ENCODE results near the gene PARP1.

PARP1 gene

DNA sequence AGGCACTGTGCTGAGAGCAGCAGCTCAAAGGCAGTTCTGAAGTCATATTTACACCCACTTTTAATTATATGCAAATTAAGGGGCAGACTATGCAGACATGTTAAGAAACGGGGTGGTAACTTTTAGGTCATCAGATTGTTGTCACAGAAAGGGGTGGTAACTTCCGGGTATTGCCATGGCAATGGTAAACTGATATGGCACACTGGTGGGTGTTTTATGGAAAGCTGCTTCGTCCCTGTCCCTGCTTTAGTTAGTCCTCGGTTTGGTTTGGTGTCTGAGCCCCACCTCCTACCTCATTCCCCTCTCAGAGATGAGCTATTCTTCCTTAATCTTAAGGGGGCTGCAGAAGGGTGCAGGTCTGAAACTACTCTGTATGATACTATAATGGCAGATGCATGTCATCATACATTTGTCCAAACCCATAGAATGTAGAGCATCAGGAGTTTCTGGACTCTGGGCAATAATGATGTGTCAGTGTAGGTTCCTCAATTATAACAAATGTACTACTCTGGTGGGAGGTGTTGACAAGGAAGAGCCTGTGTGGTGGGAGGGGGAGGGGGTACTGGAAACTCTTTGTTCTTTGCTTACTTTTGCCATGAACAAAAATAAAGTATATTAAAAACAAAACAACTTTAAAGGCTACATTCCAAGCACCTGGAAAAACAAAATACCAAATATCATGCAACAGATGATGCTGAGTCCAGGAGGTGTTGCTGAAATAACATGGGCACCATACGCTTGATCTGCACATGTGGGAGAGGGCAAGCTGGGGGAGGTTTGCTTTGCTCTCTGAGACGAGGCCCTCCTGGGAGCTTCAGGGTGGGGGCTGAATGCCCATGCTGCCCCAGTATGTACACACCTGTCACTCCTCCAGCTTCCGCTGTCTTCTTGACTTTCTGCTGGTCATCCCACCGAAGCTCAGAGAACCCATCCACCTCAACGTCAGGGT lies 6.3 kb downstream of the PARP1 start:
- Histone ChIP-seq H3K27ac (no peak overlapping the region), H3K9me3 (no peaks in the 10 kb centered on the region), H3K36me3 (peaks cover 25% of the 10 kb centered on the region), H3K4me1 (ENCODE audit: control insufficient read depth in 1 of 2, insufficient read depth in 1 of 2, low read depth in 1 of 2, low read length in 1 of 2) (peaks cover 6 to 14% of the 10 kb centered on the region in 2 experiments), H3K27me3 (no peaks in the 10 kb centered on the region), H3K4me3 (ENCODE audit: low read depth in 1 of 2, low read length in 1 of 2) (no peak overlapping the region)
- TF ChIP-seq CTCF (IDR thresholded peaks at IDR 0.05): no peak

- peaks cover 25% of the 10 kb centered on the region for H3K36me3 ChIP-seq
These were observed 7.2 kb downstream of the PARP1 start for GRCh38 chr1:226400519-226401354.

GRCh38 chr1:226397955-226398636 lies 9.8 kb downstream of the PARP1 start:
- no peak for TF ChIP-seq CTCF (IDR thresholded peaks at IDR 0.05)
- peaks cover 25% of the 10 kb centered on the region for H3K36me3 ChIP-seq

More at GRCh38 chr1:226400519-226401354, 7.2 kb downstream of the PARP1 start:
- Histone ChIP-seq H3K27me3 (no peaks in the 10 kb centered on the region), H3K4me1 (ENCODE audit: control insufficient read depth in 1 of 2, insufficient read depth in 1 of 2, low read depth in 1 of 2, low read length in 1 of 2) (peaks cover 0 to 5% of the 10 kb centered on the region in 2 experiments), H3K4me3 (ENCODE audit: low read depth in 1 of 2, low read length in 1 of 2) (no peak overlapping the region), H3K27ac (no peak overlapping the region), H3K9me3 (no peaks in the 10 kb centered on the region)
- no peak for TF ChIP-seq CTCF (IDR thresholded peaks at IDR 0.05)

DNA sequence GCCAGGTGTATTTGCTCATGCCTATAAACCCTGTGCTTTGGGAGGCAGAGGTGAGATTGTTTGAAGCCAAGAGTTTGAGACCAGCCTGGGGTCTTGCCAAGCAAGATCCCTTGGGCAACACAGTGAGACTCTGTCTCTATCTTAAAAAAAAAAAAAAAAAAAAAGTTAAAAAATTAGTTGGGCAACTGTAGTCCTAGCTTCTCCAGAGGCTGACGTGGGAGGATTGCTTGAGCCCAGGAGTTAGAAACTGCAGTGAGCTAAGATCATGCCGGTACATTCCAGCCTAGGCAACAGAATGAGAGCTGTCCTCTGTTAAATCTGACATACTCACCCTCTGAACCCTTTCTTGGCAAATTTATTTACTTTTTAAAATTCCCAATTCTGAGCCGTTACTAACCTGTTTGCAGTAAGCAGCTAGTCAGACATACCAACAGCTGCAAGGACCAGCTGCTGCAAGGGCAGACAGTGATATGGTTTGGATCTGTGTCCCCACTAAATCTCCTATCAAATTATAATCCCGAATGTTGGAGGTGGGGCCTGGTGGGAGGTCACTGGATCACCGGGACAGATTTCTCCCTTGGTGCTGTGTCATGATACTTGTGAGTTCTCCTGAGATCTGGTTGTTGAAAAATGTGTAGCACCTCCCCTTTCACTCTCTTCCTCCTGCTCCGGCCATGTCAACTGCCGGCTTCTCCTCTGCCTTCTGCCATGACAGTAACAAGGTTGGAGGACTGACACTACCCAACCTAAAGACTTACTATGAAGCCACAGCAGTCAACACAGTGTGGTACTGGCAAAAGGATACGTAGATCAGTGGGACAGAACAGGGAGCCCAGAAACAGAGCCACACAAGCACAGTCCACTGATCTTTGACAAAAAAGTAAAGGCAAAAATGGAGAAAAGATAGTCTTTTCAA lies 10.6 kb downstream of the PARP1 start:
- peaks cover 27% of the 10 kb centered on the region for H3K36me3 ChIP-seq
- H3K27ac ChIP-seq: no peak overlapping the region
- no peaks in the 10 kb centered on the region for H3K27me3 ChIP-seq
- H3K4me1 ChIP-seq (ENCODE audit: control insufficient read depth in 1 of 2, insufficient read depth in 1 of 2, low read depth in 1 of 2, low read length in 1 of 2): no peaks in the 10 kb centered on the region
- no peak overlapping the region for H3K4me3 ChIP-seq (ENCODE audit: low read depth in 1 of 2, low read length in 1 of 2)
- no peak for TF ChIP-seq CTCF (IDR thresholded peaks at IDR 0.05)
- H3K9me3 ChIP-seq: no peaks in the 10 kb centered on the region

More at GRCh38 chr1:226397955-226398636, 9.8 kb downstream of the PARP1 start:
- Histone ChIP-seq H3K9me3 (no peaks in the 10 kb centered on the region), H3K4me3 (ENCODE audit: low read depth in 1 of 2, low read length in 1 of 2) (no peak overlapping the region), H3K27ac (no peak overlapping the region), H3K27me3 (no peaks in the 10 kb centered on the region), H3K4me1 (ENCODE audit: control insufficient read depth in 1 of 2, insufficient read depth in 1 of 2, low read depth in 1 of 2, low read length in 1 of 2) (no peaks in the 10 kb centered on the region)

Data from neutrophil (primary cell).